ENCODE measurements around the gene BMP8B.

DNA sequence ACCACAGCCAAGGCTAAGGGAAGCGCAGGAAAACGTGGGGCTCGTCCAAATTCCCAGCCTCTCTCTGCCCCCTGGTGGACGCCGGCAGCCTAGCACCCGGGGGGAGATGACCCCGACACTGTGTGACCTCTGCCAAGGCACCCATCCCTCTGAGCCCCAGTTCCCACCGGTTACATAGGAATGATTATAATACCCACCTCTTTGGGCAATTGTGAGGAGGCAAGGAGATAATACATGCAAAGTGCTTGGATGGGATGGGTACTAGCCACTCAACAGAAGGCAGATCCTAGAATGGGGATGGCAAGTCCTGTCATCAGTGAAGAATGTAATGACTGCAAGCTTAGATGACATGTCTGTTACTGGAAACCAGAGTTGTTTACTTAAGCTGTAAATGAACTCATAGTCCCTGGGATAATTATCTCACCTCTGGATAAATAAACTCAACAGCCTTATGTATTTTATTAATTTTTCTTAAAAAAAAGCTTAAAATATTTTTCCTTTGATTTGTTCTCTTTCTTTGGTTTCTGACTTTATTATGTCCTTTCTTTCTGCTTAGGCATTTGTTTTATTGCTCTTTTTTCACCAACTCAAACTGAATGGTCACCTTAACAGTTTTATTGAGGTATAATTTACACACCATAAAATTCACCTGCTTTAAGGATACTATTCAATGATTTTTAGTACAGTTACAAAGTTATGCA is 11.3 kb upstream of the BMP8B start:
- TF ChIP-seq, protein P1, sequence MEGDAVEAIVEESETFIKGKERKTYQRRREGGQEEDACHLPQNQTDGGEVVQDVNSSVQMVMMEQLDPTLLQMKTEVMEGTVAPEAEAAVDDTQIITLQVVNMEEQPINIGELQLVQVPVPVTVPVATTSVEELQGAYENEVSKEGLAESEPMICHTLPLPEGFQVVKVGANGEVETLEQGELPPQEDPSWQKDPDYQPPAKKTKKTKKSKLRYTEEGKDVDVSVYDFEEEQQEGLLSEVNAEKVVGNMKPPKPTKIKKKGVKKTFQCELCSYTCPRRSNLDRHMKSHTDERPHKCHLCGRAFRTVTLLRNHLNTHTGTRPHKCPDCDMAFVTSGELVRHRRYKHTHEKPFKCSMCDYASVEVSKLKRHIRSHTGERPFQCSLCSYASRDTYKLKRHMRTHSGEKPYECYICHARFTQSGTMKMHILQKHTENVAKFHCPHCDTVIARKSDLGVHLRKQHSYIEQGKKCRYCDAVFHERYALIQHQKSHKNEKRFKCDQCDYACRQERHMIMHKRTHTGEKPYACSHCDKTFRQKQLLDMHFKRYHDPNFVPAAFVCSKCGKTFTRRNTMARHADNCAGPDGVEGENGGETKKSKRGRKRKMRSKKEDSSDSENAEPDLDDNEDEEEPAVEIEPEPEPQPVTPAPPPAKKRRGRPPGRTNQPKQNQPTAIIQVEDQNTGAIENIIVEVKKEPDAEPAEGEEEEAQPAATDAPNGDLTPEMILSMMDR (IDR thresholded peaks at IDR 0.05; ENCODE audit: low read depth, low read length) = peak; percentile 71
- no peak for TF ChIP-seq POLR2A (IDR thresholded peaks at IDR 0.05; ENCODE audit: extremely low read depth, insufficient read length)
- no peak for TF ChIP-seq MYC (IDR thresholded peaks at IDR 0.05; ENCODE audit: low read depth, low read length)
